HG02610 (cell line): ENCODE data around the gene ATP8A2.
"Not testable (repeated sequence)": the region's sequence is repeated elsewhere in the genome, so short reads cannot be mapped to it uniquely, and the experiment has no call there.

ENCODE experiments used
- ATAC-seq: cut with Tn5 transposase; IDR thresholded peaks from one replicate; pipeline ENCODE4 v1.9.1; 2021; ENCODE audit warnings: mild to moderate bottlenecking, moderate library complexity; ENCODE audit not compliant: unreplicated experiment

Gene ATP8A2

GRCh38 chr13:25457566-25457965 lies 85.8 kb downstream of the ATP8A2 start:
- no peak for ATAC-seq

- ATAC-seq = no peak
These were observed 90.7 kb downstream of the ATP8A2 start for GRCh38 chr13:25462301-25463125.

GRCh38 chr13:25463496-25463895 lies 91.7 kb downstream of the ATP8A2 start:
- no peak for ATAC-seq

- no peak for ATAC-seq
These were observed 95.1 kb downstream of the ATP8A2 start for GRCh38 chr13:25466880-25467279.

GRCh38 chr13:25468325-25469168 lies 96.8 kb downstream of the ATP8A2 start:
- no peak for ATAC-seq

GRCh38 chr13:25469169-25469525 lies 97.4 kb downstream of the ATP8A2 start:
- ATAC-seq = no peak

GRCh38 chr13:25473864-25474263 lies 102.1 kb downstream of the ATP8A2 start:
- ATAC-seq = no peak

- no peak for ATAC-seq
These were observed 106.4 kb downstream of the ATP8A2 start for GRCh38 chr13:25478186-25478585.

- ATAC-seq = no peak
These were observed 117.5 kb downstream of the ATP8A2 start for GRCh38 chr13:25489238-25489637.

GRCh38 chr13:25490236-25490635 lies 118.5 kb downstream of the ATP8A2 start:
- ATAC-seq = no peak

GRCh38 chr13:25493931-25494640 lies 122.3 kb downstream of the ATP8A2 start:
- ATAC-seq = no peak

- ATAC-seq = no peak
These were observed 123.1 kb downstream of the ATP8A2 start for GRCh38 chr13:25494698-25495411.

GRCh38 chr13:25501231-25501630 lies 129.5 kb downstream of the ATP8A2 start:
- no peak for ATAC-seq

GRCh38 chr13:25502031-25502430 lies 130.3 kb downstream of the ATP8A2 start:
- no peak for ATAC-seq

- no peak for ATAC-seq
These were observed 130.8 kb downstream of the ATP8A2 start for GRCh38 chr13:25502551-25502950.

- no peak for ATAC-seq
These were observed 132.1 kb downstream of the ATP8A2 start for GRCh38 chr13:25503856-25504255.

- ATAC-seq = no peak
These were observed 136.1 kb downstream of the ATP8A2 start for GRCh38 chr13:25507841-25508240.

- not testable (repeated sequence) for ATAC-seq
These were observed 141.3 kb downstream of the ATP8A2 start for GRCh38 chr13:25513060-25513459.

- no peak for ATAC-seq
These were observed 146.7 kb downstream of the ATP8A2 start for GRCh38 chr13:25518441-25518840.

GRCh38 chr13:25525884-25526283 lies 154.1 kb downstream of the ATP8A2 start:
- ATAC-seq = no peak

GRCh38 chr13:25528266-25528665 lies 156.5 kb downstream of the ATP8A2 start:
- ATAC-seq = no peak
